Measurements from ENCODE around the gene LRP8. TPM values are rescaled to one million over a fixed set of nuclear protein-coding genes. Genes with fewer than 3 reads are reported as not detected.

Gene LRP8
- total and polyA plus RNA-seq, 9 of the 15 experiments (the other 6 are each of a cell fraction or from before 2014, with no cell fraction given) = 7.1 to 56.1 (median 31.3) TPM

- H3K4me3 ChIP-seq = peak within 1 kb of the TSS; percentile 94
- H3K27me3 ChIP-seq (ENCODE audit: control insufficient read depth in 2 of 2, insufficient read depth in 2 of 2, low read length in 2 of 2) = no peaks in the 10 kb centered on the region
- H3K79me2 ChIP-seq (ENCODE audit: control insufficient read depth, insufficient read depth, low read length) = peaks cover 17% of the 10 kb centered on the region
- in situ Hi-C loops (cut with MboI) (loop anchor here (25.0 kb wide), 1 partner anchor 284 kb away; the partner anchor contains the start of gene ECHDC2), intact Hi-C loops (cut with micrococcal nuclease) (loop anchor here (10.0 kb wide), 1 partner anchor 198 kb away; no protein-coding TSS in a partner anchor)
- FAIRE-seq = peak; percentile 58
- peak within 1 kb of the TSS; percentile 90 for H3K27ac ChIP-seq (ENCODE audit: extremely low read depth, low read depth, low read length)
- no TSS peak for BruUV-seq (replicated peaks)
- DNase-seq (ENCODE audit: extremely low read depth in 1 of 4, low spot score in 3 of 4) = peak; percentile 98 to 100 (median 100)
- no peaks in the 10 kb centered on the region for H3K9me1 ChIP-seq (ENCODE audit: control insufficient read depth, insufficient read depth, low read length)
- 0 out of 3 replicates have a peak, but pooled peaks cover 6% of the 10 kb centered on the region for H3K36me3 ChIP-seq (ENCODE audit: control insufficient read depth, insufficient read depth, low read length)
- H3K4me2 ChIP-seq (ENCODE audit: insufficient read depth, low read length) = peak within 1 kb of the TSS; percentile 96
- POLR2A ChIA-PET = interaction anchor here (1.0 to 2.0 kb wide), 3 partner anchors 10 to 26 kb away, joined by 4 to 13 read pairs (median 10); no protein-coding TSS in a partner anchor
- peak within 1 kb of the TSS; percentile 90 for H2AFZ ChIP-seq (ENCODE audit: low read depth, low read length)
- no peaks in the 10 kb centered on the region for H4K20me1 ChIP-seq (replicated peaks; ENCODE audit: control insufficient read depth, insufficient read depth, low read length)
- peak; percentile 99 for ATAC-seq
- 1% methylated on average over 49 of the region's 57 CpGs for WGBS (ENCODE audit: insufficient coverage, low coverage, missing lambda C conversion rate)
- H3K9me3 ChIP-seq (replicated peaks; ENCODE audit: control insufficient read depth, insufficient read depth, low read depth, low read length) = no peaks in the 10 kb centered on the region
- peaks cover 16 to 21% of the 10 kb centered on the region in 2 experiments for H3K4me1 ChIP-seq (replicated peaks in 1 of 2; ENCODE audit: control insufficient read depth in 2 of 2, insufficient read depth in 2 of 2, low read length in 2 of 2)
- H3K9ac ChIP-seq (ENCODE audit: insufficient read depth in 1 of 2, low read depth in 2 of 2, low read length in 2 of 2) = peak within 1 kb of the TSS; percentile 93 to 96
- CTCF ChIA-PET (ENCODE audit: low intra/inter-chr PET ratio) = no interaction called here
- TF ChIP-seq ZNF395 (CRISPR knock-in tag; IDR thresholded peaks at IDR 0.05) (peak; percentile 42; the same call in 1 of the 2 replicates), CHD7 (IDR thresholded peaks at IDR 0.05; ENCODE audit: low read depth, low read length) (no peak), PCBP1 (IDR thresholded peaks at IDR 0.05; ENCODE audit: low read depth, low read length, poor library complexity, severe bottlenecking) (peak; percentile 88), ZNF239 (CRISPR knock-in tag; IDR thresholded peaks at IDR 0.05) (no peak), PCBP2 (IDR thresholded peaks at IDR 0.05; ENCODE audit: low read depth, low read length, poor library complexity, severe bottlenecking) (no peak), NONO (IDR thresholded peaks at IDR 0.05; ENCODE audit: low read depth in 2 of 2, low read length in 1 of 2) (peak; percentile 68 to 71; a peak in 3 of 4 replicates), DACH1 (IDR thresholded peaks at IDR 0.05; ENCODE audit: partially characterized antibody) (no peak)
Measured at GRCh38 chr1:53196485-53197290, 131.2 kb downstream of the LRP8 start, which contains the start of gene CPT2. CPT2 (plus strand) TSS chr1:53196824; CDS start chr1:53196944, 120 bp downstream.

Data from K562 (cell line).